K562 (cell line): Measurements from ENCODE around the gene CRIM1.

ENCODE experiments used
- ADNP ChIP-seq: fragments of 200-800 bp; sonication (Bioruptor generic); IDR thresholded peaks from 2 replicates; pipeline ENCODE4 v1.6.1; 2016; ENCODE audit warnings: missing genetic modification characterization, missing compliant biosample characterization
- NCOA1 ChIP-seq: fragments of 450-650 bp; IDR thresholded peaks from 2 replicates; pipeline ENCODE4 v1.6.1; 2016; ENCODE audit warnings: low read depth
- POLR2AphosphoS2 ChIP-seq: IDR thresholded peaks from 2 replicates; pipeline ENCODE4 v1.6.1; 2012; ENCODE audit warnings: low read length, improper control_type of control experiment
- PRDM10 ChIP-seq: fragments of 450-650 bp; IDR thresholded peaks from 2 replicates; pipeline ENCODE4 v1.6.1; 2018; ENCODE audit not compliant: partially characterized antibody
- RAD21 ChIP-seq, 2 experiments: fragments of 250-450 bp in 1 of 2; fragments of 450-650 bp in 1 of 2; sonication (Bioruptor Pico) in 1 of 2; formaldehyde crosslinking in 1 of 2; IDR thresholded peaks in 1 of 2; conservative IDR thresholded peaks in 1 of 2; 2 replicates each; pipeline versions ENCODE4 v1.4.0 to v1.8.0; 2020 to 2022; ENCODE audit warnings: mild to moderate bottlenecking in 2 of 2, moderate library complexity in 1 of 2
- SP1 ChIP-seq: sonication (generic); formaldehyde crosslinking; IDR thresholded peaks from 2 replicates; pipeline ENCODE4 v1.8.1; 2022; ENCODE audit warnings: mild to moderate bottlenecking, missing genetic modification reagents
- ZNF274 ChIP-seq: IDR thresholded peaks from 2 replicates; pipeline ENCODE4 v1.6.1; 2011; ENCODE audit warnings: low read depth, mild to moderate bottlenecking, low read length, moderate library complexity, borderline replicate concordance
- TF ChIP-seq, protein P1 (sequence below): fragments of 250-450 bp; sonication (Bioruptor Pico); IDR thresholded peaks from 2 replicates; pipeline ENCODE4 v1.8.0; 2022; ENCODE audit warnings: moderate library complexity, mild to moderate bottlenecking, inconsistent platforms

DNA sequence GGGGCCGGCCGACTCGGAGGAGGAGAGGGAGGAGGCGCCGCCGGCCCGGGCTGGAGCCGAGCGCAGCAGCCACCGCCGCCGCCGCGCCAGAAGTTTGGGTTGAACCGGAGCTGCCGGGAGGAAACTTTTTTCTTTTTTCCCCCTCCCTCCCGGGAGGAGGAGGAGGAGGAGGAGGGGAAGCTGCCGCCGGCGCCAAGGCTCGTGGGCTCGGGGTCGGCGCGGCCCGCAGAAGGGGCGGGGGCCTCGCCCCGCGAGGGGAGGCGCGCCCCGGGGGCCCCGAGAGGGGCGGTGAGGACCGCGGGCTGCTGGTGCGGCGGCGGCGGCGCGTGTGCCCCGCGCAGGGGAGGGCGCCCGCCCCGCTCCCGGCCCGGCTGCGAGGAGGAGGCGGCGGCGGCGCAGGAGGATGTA, 316 bp downstream of the CRIM1 start:
- TF ChIP-seq RAD21 (CRISPR knock-in tag; conservative IDR thresholded peaks at IDR 0.05 in 1 of 2, IDR thresholded peaks at IDR 0.05 in 1 of 2) (no peak), SP1 (CRISPR knock-in tag) (no peak), ZNF274 (no peak), ADNP (tag) (no peak), POLR2AphosphoS2 (no peak), NCOA1 (no peak), PRDM10 (no peak)
- TF ChIP-seq, protein P1, sequence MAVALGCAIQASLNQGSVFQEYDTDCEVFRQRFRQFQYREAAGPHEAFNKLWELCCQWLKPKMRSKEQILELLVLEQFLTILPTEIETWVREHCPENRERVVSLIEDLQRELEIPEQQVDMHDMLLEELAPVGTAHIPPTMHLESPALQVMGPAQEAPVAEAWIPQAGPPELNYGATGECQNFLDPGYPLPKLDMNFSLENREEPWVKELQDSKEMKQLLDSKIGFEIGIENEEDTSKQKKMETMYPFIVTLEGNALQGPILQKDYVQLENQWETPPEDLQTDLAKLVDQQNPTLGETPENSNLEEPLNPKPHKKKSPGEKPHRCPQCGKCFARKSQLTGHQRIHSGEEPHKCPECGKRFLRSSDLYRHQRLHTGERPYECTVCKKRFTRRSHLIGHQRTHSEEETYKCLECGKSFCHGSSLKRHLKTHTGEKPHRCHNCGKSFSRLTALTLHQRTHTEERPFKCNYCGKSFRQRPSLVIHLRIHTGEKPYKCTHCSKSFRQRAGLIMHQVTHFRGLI, result no peak
